SK-N-MC (cell line): ENCODE results near the gene CP.

Experiments
- DNase-seq: peaks from one replicate; pipeline ENCODE4 v3.0.0-alpha.2; 2011; ENCODE audit warnings: low read depth, low spot score
- H3K27ac ChIP-seq: fragments of 200-600 bp; sonication (generic); 2 replicates; pipeline ENCODE4 v1.5.1; 2016; ENCODE audit warnings: mixed run types
- H3K36me3 ChIP-seq: fragments of 200-600 bp; sonication (generic); 2 replicates; pipeline ENCODE4 v1.6.1; 2017; ENCODE audit warnings: antibody characterized with exemption, low read length, mixed read lengths; ENCODE audit not compliant: insufficient read depth
- H3K4me3 ChIP-seq: fragments of 200-600 bp; sonication (generic); 2 replicates; pipeline ENCODE4 v1.5.1; 2016
- H3K9ac ChIP-seq: fragments of 200-600 bp; sonication (generic); 2 replicates; pipeline ENCODE4 v1.8.0; 2017; ENCODE audit warnings: mixed run types, mixed read lengths; ENCODE audit not compliant: insufficient read length
- H3K9me3 ChIP-seq: fragments of 200-600 bp; sonication (generic); 2 replicates; pipeline ENCODE4 v1.6.1; 2017; ENCODE audit warnings: low read depth, mild to moderate bottlenecking, antibody characterized with exemption, low read length, moderate library complexity, mixed read lengths
- EZH2 ChIP-seq: fragments of 200-600 bp; sonication (generic); IDR thresholded peaks from one replicate; pipeline ENCODE4 v1.6.1; 2017; ENCODE audit warnings: antibody characterized with exemption
- FOXP2 ChIP-seq: optimal IDR thresholded peaks from 2 replicates; pipeline ENCODE3; 2011; ENCODE audit warnings: mild to moderate bottlenecking, moderate library complexity; ENCODE audit not compliant: insufficient read depth; ENCODE audit errors: extremely low read length, control extremely low read depth
- POLR2AphosphoS5 ChIP-seq: IDR thresholded peaks from 2 replicates; pipeline ENCODE4 v1.6.1; 2012; ENCODE audit warnings: mild to moderate bottlenecking, low read depth, low read length, borderline replicate concordance

The CP gene

GRCh38 chr3:149153402-149153801, 68.2 kb downstream of the CP start:
- DNase-seq, result no peak
- Histone ChIP-seq H3K9me3 (no peaks in the 10 kb centered on the region), H3K27ac (no peak overlapping the region), H3K9ac (no peak overlapping the region), H3K36me3 (peaks cover 21% of the 10 kb centered on the region), H3K4me3 (no peak overlapping the region)
- TF ChIP-seq EZH2 (no peak), FOXP2 (no peak), POLR2AphosphoS5 (no peak)

- TF ChIP-seq POLR2AphosphoS5, result no peak
- no peak for TF ChIP-seq EZH2
- no peak for TF ChIP-seq FOXP2
- no peak for DNase-seq
- peaks cover 14% of the 10 kb centered on the region for H3K36me3 ChIP-seq
- no peak overlapping the region for H3K4me3 ChIP-seq
- no peaks in the 10 kb centered on the region for H3K9me3 ChIP-seq
- H3K9ac ChIP-seq, result no peak overlapping the region
- no peak overlapping the region for H3K27ac ChIP-seq
Measured at GRCh38 chr3:149152420-149152819, 69.2 kb downstream of the CP start.

- Histone ChIP-seq H3K36me3 (peaks cover 11% of the 10 kb centered on the region), H3K9ac (no peak overlapping the region), H3K9me3 (no peaks in the 10 kb centered on the region), H3K27ac (0 out of 2 replicates have a peak overlapping the region, but pooled peaks have one; percentile 21), H3K4me3 (no peak overlapping the region)
- TF ChIP-seq POLR2AphosphoS5, result no peak
- TF ChIP-seq FOXP2, result no peak
- no peak for TF ChIP-seq EZH2
- no peak for DNase-seq
Measured at GRCh38 chr3:149151843-149152242, 69.8 kb downstream of the CP start.

- Histone ChIP-seq H3K27ac (no peak overlapping the region), H3K36me3 (peaks cover 13% of the 10 kb centered on the region)
Measured at GRCh38 chr3:149150436-149150835, 71.2 kb downstream of the CP start.

GRCh38 chr3:149145974-149146373, 75.7 kb downstream of the CP start:
- Histone ChIP-seq H3K27ac (no peak overlapping the region), H3K4me3 (no peak overlapping the region), H3K9ac (no peak overlapping the region), H3K9me3 (no peaks in the 10 kb centered on the region), H3K36me3 (peaks cover 16% of the 10 kb centered on the region)
- TF ChIP-seq POLR2AphosphoS5 (no peak), FOXP2 (no peak), EZH2 (no peak)
- DNase-seq, result no peak

More at GRCh38 chr3:149150436-149150835, 71.2 kb downstream of the CP start:
- no peaks in the 10 kb centered on the region for H3K9me3 ChIP-seq
- H3K9ac ChIP-seq, result no peak overlapping the region
- no peak for DNase-seq
- TF ChIP-seq POLR2AphosphoS5 (no peak), FOXP2 (no peak), EZH2 (no peak)
- no peak overlapping the region for H3K4me3 ChIP-seq

- DNase-seq, result no peak
- no peak for TF ChIP-seq POLR2AphosphoS5
- TF ChIP-seq FOXP2, result no peak
- TF ChIP-seq EZH2, result no peak
- Histone ChIP-seq H3K4me3 (no peak overlapping the region), H3K9ac (no peak overlapping the region), H3K36me3 (peaks cover 14% of the 10 kb centered on the region), H3K9me3 (no peaks in the 10 kb centered on the region), H3K27ac (no peak overlapping the region)
Measured at GRCh38 chr3:149145356-149145755, 76.3 kb downstream of the CP start.

GRCh38 chr3:149142682-149143081, 78.9 kb downstream of the CP start:
- no peak for DNase-seq
- no peak overlapping the region for H3K4me3 ChIP-seq
- H3K9me3 ChIP-seq, result no peaks in the 10 kb centered on the region
- peaks cover 9% of the 10 kb centered on the region for H3K36me3 ChIP-seq
- H3K27ac ChIP-seq, result no peak overlapping the region
- no peak for TF ChIP-seq EZH2
- TF ChIP-seq FOXP2, result no peak
- no peak for TF ChIP-seq POLR2AphosphoS5
- no peak overlapping the region for H3K9ac ChIP-seq

- no peak for DNase-seq
- H3K27ac ChIP-seq, result no peak overlapping the region
- H3K36me3 ChIP-seq, result no peaks in the 10 kb centered on the region
- no peak for TF ChIP-seq FOXP2
- TF ChIP-seq POLR2AphosphoS5, result no peak
- no peak for TF ChIP-seq EZH2
- no peak overlapping the region for H3K4me3 ChIP-seq
- no peak overlapping the region for H3K9ac ChIP-seq
- no peaks in the 10 kb centered on the region for H3K9me3 ChIP-seq
Measured at GRCh38 chr3:149134575-149134974, 87.1 kb downstream of the CP start.

GRCh38 chr3:149131589-149131988, 90.0 kb downstream of the CP start:
- TF ChIP-seq EZH2, result no peak
- no peak for TF ChIP-seq FOXP2
- TF ChIP-seq POLR2AphosphoS5, result no peak
- Histone ChIP-seq H3K9me3 (no peaks in the 10 kb centered on the region), H3K36me3 (no peaks in the 10 kb centered on the region), H3K27ac (no peak overlapping the region), H3K4me3 (no peak overlapping the region), H3K9ac (no peak overlapping the region)
- no peak for DNase-seq
